Muscle of leg (tissue), 11 donors: ENCODE results near the gene KRT39. TPM values are rescaled to one million over a fixed set of nuclear protein-coding genes. Genes with fewer than 3 reads are reported as not detected.

Experiments used
- DNase-seq: peaks from one replicate; pipeline ENCODE4 v3.0.0; 2013
- H3K27ac ChIP-seq: one replicate; pipeline ENCODE4 v1.5.1; 2013; ENCODE audit warnings: mild to moderate bottlenecking, low read length, control low read depth
- H3K27me3 ChIP-seq: one replicate; pipeline ENCODE4 v1.6.1; 2013; ENCODE audit warnings: low read length; ENCODE audit not compliant: control insufficient read depth, insufficient read depth
- H3K36me3 ChIP-seq: one replicate; pipeline ENCODE4 v1.6.1; 2013; ENCODE audit warnings: low read length; ENCODE audit not compliant: control insufficient read depth, insufficient read depth
- H3K4me1 ChIP-seq: one replicate; pipeline ENCODE4 v1.6.1; 2013; ENCODE audit warnings: low read length; ENCODE audit not compliant: control insufficient read depth, insufficient read depth
- H3K4me3 ChIP-seq: one replicate; pipeline ENCODE4 v1.5.1; 2013; ENCODE audit warnings: low read length, control low read depth
- H3K9me3 ChIP-seq: replicated peaks from 2 replicates; pipeline ENCODE4 v1.6.1; 2013; ENCODE audit warnings: low read depth, low read length; ENCODE audit not compliant: control insufficient read depth
- WGBS: methylation state at CpG from one replicate; pipeline ENCODE4 v1.1.5; 2013; ENCODE audit warnings: missing lambda C conversion rate; ENCODE audit not compliant: insufficient coverage; 5-methylcytosine and 5-hydroxymethylcytosine counted together
- polyA plus RNA-seq, 8 donors: library from polyadenylated mRNA; unstranded; fragments of 120-200 nt; gene quantifications; one replicate each; pipeline versions ENCODE4 v1.2.1 to v1.2.3, GENCODE V29; 2013; ENCODE audit warnings: inconsistent platforms in 1 of 8, low replicate concordance in 1 of 8; ENCODE audit not compliant: insufficient read length in 8 of 8, insufficient read depth in 1 of 8
- total RNA-seq: library from RNA; stranded (reverse); fragments of 120-200 nt; gene quantifications from one replicate; pipeline ENCODE4 v1.2.4, GENCODE V29; 2013

KRT39 gene
- total and polyA plus RNA-seq, 9 donors, result 2.1 to 8.1 (median 6.2) TPM

GRCh38 chr17:40945414-40945813 lies 21.3 kb downstream of the KRT39 start:
- H3K9me3 ChIP-seq, result no peaks in the 10 kb centered on the region
- no peaks in the 10 kb centered on the region for H3K4me1 ChIP-seq
- WGBS, result 83% methylated on average over 4 of the region's 6 CpGs
- DNase-seq, result no peak
- peaks cover 6% of the 10 kb centered on the region for H3K27me3 ChIP-seq
- H3K4me3 ChIP-seq, result no peak overlapping the region
- H3K27ac ChIP-seq, result no peak overlapping the region
- H3K36me3 ChIP-seq, result no peaks in the 10 kb centered on the region

GRCh38 chr17:40944531-40944930 lies 22.2 kb downstream of the KRT39 start:
- no peak overlapping the region for H3K27ac ChIP-seq
- H3K4me1 ChIP-seq, result no peaks in the 10 kb centered on the region
- no peaks in the 10 kb centered on the region for H3K9me3 ChIP-seq
- no CpG with 5 or more reads among the region's 1 CpG for WGBS
- H3K36me3 ChIP-seq, result no peaks in the 10 kb centered on the region
- H3K27me3 ChIP-seq, result peaks cover 6% of the 10 kb centered on the region
- no peak for DNase-seq
- no peak overlapping the region for H3K4me3 ChIP-seq

- Histone ChIP-seq H3K4me1 (no peaks in the 10 kb centered on the region), H3K4me3 (no peak overlapping the region), H3K36me3 (no peaks in the 10 kb centered on the region), H3K9me3 (no peaks in the 10 kb centered on the region), H3K27ac (no peak overlapping the region), H3K27me3 (peaks cover 3% of the 10 kb centered on the region)
- 76% methylated on average over 3 of the region's 3 CpGs for WGBS
- DNase-seq, result no peak
These were observed 24.2 kb downstream of the KRT39 start for GRCh38 chr17:40942553-40942952.

- Histone ChIP-seq H3K36me3 (no peaks in the 10 kb centered on the region), H3K4me1 (no peaks in the 10 kb centered on the region), H3K4me3 (no peak overlapping the region), H3K27ac (no peak overlapping the region), H3K9me3 (no peaks in the 10 kb centered on the region), H3K27me3 (peaks cover 5% of the 10 kb centered on the region)
- 80% methylated on average over 2 of the region's 6 CpGs for WGBS
- no peak for DNase-seq
These were observed 26.5 kb downstream of the KRT39 start for GRCh38 chr17:40940266-40940665.

- no peak overlapping the region for H3K27ac ChIP-seq
- no peaks in the 10 kb centered on the region for H3K4me1 ChIP-seq
- no peak for DNase-seq
- peaks cover 5% of the 10 kb centered on the region for H3K27me3 ChIP-seq
- H3K4me3 ChIP-seq, result no peak overlapping the region
- H3K9me3 ChIP-seq, result no peaks in the 10 kb centered on the region
- no CpG with 5 or more reads among the region's 3 CpGs for WGBS
- H3K36me3 ChIP-seq, result no peaks in the 10 kb centered on the region
These were observed 27.8 kb downstream of the KRT39 start for GRCh38 chr17:40938981-40939380.

GRCh38 chr17:40937384-40937819 lies 29.3 kb downstream of the KRT39 start, which contains the start of gene KRT23:
Gene KRT23 (minus strand): TSS chr17:40937646. CDS start chr17:40936603, 1,043 bp downstream.
- no peaks in the 10 kb centered on the region for H3K9me3 ChIP-seq
- no peaks in the 10 kb centered on the region for H3K4me1 ChIP-seq
- no peak within 1 kb of the TSS for H3K4me3 ChIP-seq
- H3K27me3 ChIP-seq, result peaks cover 5% of the 10 kb centered on the region
- no peak within 1 kb of the TSS for H3K27ac ChIP-seq
- DNase-seq, result peak; percentile 10
- WGBS, result 7% methylated on average over 4 of the region's 9 CpGs
- H3K36me3 ChIP-seq, result no peaks in the 10 kb centered on the region

- WGBS, result no CpG with 5 or more reads among the region's 5 CpGs
These were observed 29.8 kb downstream of the KRT39 start for GRCh38 chr17:40936976-40937375.

GRCh38 chr17:40936437-40936971 lies 30.2 kb downstream of the KRT39 start:
- no peaks in the 10 kb centered on the region for H3K36me3 ChIP-seq
- 87% methylated on average over 13 of the region's 19 CpGs for WGBS
- no peak for DNase-seq
- no peaks in the 10 kb centered on the region for H3K9me3 ChIP-seq
- H3K4me3 ChIP-seq, result no peak overlapping the region
- peaks cover 5% of the 10 kb centered on the region for H3K27me3 ChIP-seq
- no peak overlapping the region for H3K27ac ChIP-seq
- no peaks in the 10 kb centered on the region for H3K4me1 ChIP-seq

More at GRCh38 chr17:40936976-40937375, 29.8 kb downstream of the KRT39 start:
- Histone ChIP-seq H3K4me1 (no peaks in the 10 kb centered on the region), H3K27me3 (peaks cover 5% of the 10 kb centered on the region), H3K27ac (no peak overlapping the region), H3K4me3 (no peak overlapping the region), H3K9me3 (no peaks in the 10 kb centered on the region), H3K36me3 (no peaks in the 10 kb centered on the region)
- DNase-seq, result no peak

GRCh38 chr17:40935624-40936023 lies 31.1 kb downstream of the KRT39 start:
- peaks cover 5% of the 10 kb centered on the region for H3K27me3 ChIP-seq
- no peaks in the 10 kb centered on the region for H3K4me1 ChIP-seq
- H3K4me3 ChIP-seq, result no peak overlapping the region
- H3K9me3 ChIP-seq, result no peaks in the 10 kb centered on the region
- no peak for DNase-seq
- no peaks in the 10 kb centered on the region for H3K36me3 ChIP-seq
- no peak overlapping the region for H3K27ac ChIP-seq
- WGBS, result 100% methylated on average over 1 of the region's 3 CpGs

GRCh38 chr17:40932608-40933007 lies 34.1 kb downstream of the KRT39 start:
- Histone ChIP-seq H3K36me3 (no peaks in the 10 kb centered on the region), H3K27ac (no peak overlapping the region), H3K4me3 (no peak overlapping the region), H3K9me3 (no peaks in the 10 kb centered on the region), H3K4me1 (no peaks in the 10 kb centered on the region), H3K27me3 (peaks cover 5% of the 10 kb centered on the region)
- DNase-seq, result no peak
- no CpG with 5 or more reads among the region's 2 CpGs for WGBS

GRCh38 chr17:40931311-40931710 lies 35.4 kb downstream of the KRT39 start:
- Histone ChIP-seq H3K9me3 (no peaks in the 10 kb centered on the region), H3K27ac (no peak overlapping the region), H3K4me1 (no peaks in the 10 kb centered on the region), H3K36me3 (no peaks in the 10 kb centered on the region), H3K4me3 (no peak overlapping the region), H3K27me3 (peaks cover 3% of the 10 kb centered on the region)
- no CpG with 5 or more reads among the region's 3 CpGs for WGBS
- no peak for DNase-seq
